GM12873 (cell line): ENCODE results near the gene MOB3C.

Experiments used
- CTCF ChIP-seq: IDR thresholded peaks from 2 replicates; pipeline ENCODE4 v1.5.1; 2012; ENCODE audit warnings: low read depth, mild to moderate bottlenecking, moderate library complexity, low read length, control low read depth; ENCODE audit not compliant: insufficient read depth; ENCODE audit errors: missing control alignments

The MOB3C gene

GRCh38 chr1:46630719-46631118 lies 14.1 kb upstream of the MOB3C start:
- TF ChIP-seq CTCF: no peak

GRCh38 chr1:46623743-46624644 lies 7.4 kb upstream of the MOB3C start:
- no peak for TF ChIP-seq CTCF

- TF ChIP-seq CTCF: peak; percentile 52
Observed at GRCh38 chr1:46622344-46622743, 5.7 kb upstream of the MOB3C start.

- no peak for TF ChIP-seq CTCF
Observed at GRCh38 chr1:46621930-46622329, 5.3 kb upstream of the MOB3C start.

GRCh38 chr1:46619656-46620258 lies 3.1 kb upstream of the MOB3C start:
- TF ChIP-seq CTCF: no peak

- TF ChIP-seq CTCF: no peak
Observed at GRCh38 chr1:46618754-46619415, 2.3 kb upstream of the MOB3C start.

- no peak for TF ChIP-seq CTCF
Observed at GRCh38 chr1:46617833-46618232, 1.2 kb upstream of the MOB3C start.
